Right lobe of liver (tissue), 4 donors: ENCODE data around the gene FLNC.

Experiments
- CTCF ChIP-seq, 4 donors: fragments of 200-600 bp in 3 of 4; fragments of 450-650 bp in 1 of 4; IDR thresholded peaks; one replicate each; pipeline versions ENCODE4 v1.5.1 to v1.8.0; 2016 to 2022; ENCODE audit warnings: antibody characterized with exemption in 4 of 4, mild to moderate bottlenecking in 2 of 4
- POLR2A ChIP-seq: fragments of 450-650 bp; IDR thresholded peaks from one replicate; pipeline ENCODE4 v1.6.1; 2017; ENCODE audit warnings: antibody characterized with exemption, mild to moderate bottlenecking
- donor health status: DM: no; HTN: no; CAD: no.
- donor health status: DM: no; HTN: no; CAD: no.
- donor health status: DM: no; HTN: yes; CAD: no.

- no peak for TF ChIP-seq CTCF (IDR thresholded peaks at IDR 0.05)
- TF ChIP-seq POLR2A = no peak
These were observed 35.1 kb downstream of the FLNC start for GRCh38 chr7:128865303-128865702.
